Neural cell (in vitro differentiated cells): Measurements from ENCODE around the gene PTTG1IP. TPM values are rescaled to one million over a fixed set of nuclear protein-coding genes. Genes with fewer than 3 reads are reported as not detected.

Experiments used
- H2AFZ ChIP-seq: fragments of 200-600, 300-800 bp; sonication (generic), shearing (Covaris generic); 2 replicates; pipeline ENCODE4 v1.6.0; 2014; ENCODE audit warnings: low read depth, mild to moderate bottlenecking, antibody characterized with exemption, low read length, moderate library complexity
- H3F3A ChIP-seq: fragments of 200-600 bp; shearing (Covaris generic); 2 replicates; pipeline ENCODE4 v1.6.1; 2016; ENCODE audit warnings: mild to moderate bottlenecking, moderate library complexity, mixed read lengths, antibody characterized with exemption, low read length; ENCODE audit not compliant: insufficient read depth, poor library complexity, severe bottlenecking
- H3K27ac ChIP-seq: fragments of 200-600, 300-800 bp; sonication (generic), shearing (Covaris generic); 2 replicates; pipeline ENCODE4 v1.5.1; 2014; ENCODE audit warnings: mild to moderate bottlenecking, low read length, moderate library complexity
- H3K27me3 ChIP-seq: fragments of 300-800, 200-600 bp; sonication (generic), shearing (Covaris generic); 2 replicates; pipeline ENCODE4 v1.6.0; 2014; ENCODE audit warnings: mild to moderate bottlenecking, low read depth, low read length, moderate library complexity; ENCODE audit not compliant: insufficient read depth
- H3K36me3 ChIP-seq: fragments of 300-800, 200-600 bp; sonication (generic), shearing (Covaris generic); 2 replicates; pipeline ENCODE4 v1.5.1; 2014; ENCODE audit warnings: mild to moderate bottlenecking, antibody characterized with exemption, low read length, moderate library complexity; ENCODE audit not compliant: insufficient read depth
- H3K4me2 ChIP-seq: fragments of 300-800, 200-600 bp; sonication (generic), shearing (Covaris generic); 2 replicates; pipeline ENCODE4 v1.6.0; 2014; ENCODE audit warnings: mild to moderate bottlenecking, low read length
- H3K4me3 ChIP-seq: fragments of 300-800, 200-600 bp; sonication (generic), shearing (Covaris generic); 2 replicates; pipeline ENCODE4 v1.5.1; 2014; ENCODE audit warnings: mild to moderate bottlenecking, low read length, moderate library complexity
- H3K79me2 ChIP-seq: fragments of 200-600 bp; shearing (Covaris generic); replicated peaks from 2 replicates; pipeline ENCODE4 v1.6.0; 2014; ENCODE audit warnings: mild to moderate bottlenecking, low read length, moderate library complexity; ENCODE audit not compliant: insufficient read depth
- H3K9ac ChIP-seq: fragments of 300-800, 200-600 bp; sonication (generic), shearing (Covaris generic); 2 replicates; pipeline ENCODE4 v1.6.1; 2016; ENCODE audit warnings: mild to moderate bottlenecking, low read length, mixed read lengths
- H3K9me2 ChIP-seq: fragments of 200-600 bp; shearing (Covaris generic); 2 replicates; pipeline ENCODE4 v1.6.1; 2016; ENCODE audit warnings: mild to moderate bottlenecking, low read length, mixed read lengths; ENCODE audit not compliant: insufficient read depth
- H3K9me3 ChIP-seq: fragments of 200-600, 300-800 bp; sonication (generic), shearing (Covaris generic); 2 replicates; pipeline ENCODE4 v1.6.1; 2016; ENCODE audit warnings: mild to moderate bottlenecking, mixed run types, low read length, moderate library complexity, mixed read lengths
- H4K20me1 ChIP-seq: fragments of 200-600 bp; shearing (Covaris generic); 2 replicates; pipeline ENCODE4 v1.6.1; 2016; ENCODE audit warnings: mild to moderate bottlenecking, mixed run types; ENCODE audit not compliant: insufficient read depth
- CTCF ChIP-seq: fragments of 450-650 bp; IDR thresholded peaks from 2 replicates; pipeline ENCODE4 v1.5.1; 2014; ENCODE audit warnings: antibody characterized with exemption, mild to moderate bottlenecking, moderate library complexity; ENCODE audit not compliant: poor library complexity, severe bottlenecking
- EP300 ChIP-seq: fragments of 450-650 bp; conservative IDR thresholded peaks from 2 replicates; pipeline ENCODE4 v1.6.1; 2014; ENCODE audit warnings: antibody characterized with exemption, mild to moderate bottlenecking, moderate library complexity; ENCODE audit not compliant: poor library complexity, severe bottlenecking
- EZH2 ChIP-seq: fragments of 200-600, 300-800 bp; shearing (Covaris generic), sonication (generic); IDR thresholded peaks from 2 replicates; pipeline ENCODE4 v1.6.1; 2014; ENCODE audit warnings: antibody characterized with exemption, low read length, borderline replicate concordance, mild to moderate bottlenecking; ENCODE audit not compliant: insufficient read depth, poor library complexity, severe bottlenecking
- MXI1 ChIP-seq: fragments of 450-650 bp; conservative IDR thresholded peaks from 2 replicates; pipeline ENCODE4 v1.6.1; 2014; ENCODE audit warnings: antibody characterized with exemption, mild to moderate bottlenecking; ENCODE audit not compliant: poor library complexity, severe bottlenecking
- POLR2AphosphoS5 ChIP-seq: IDR thresholded peaks from 2 replicates; pipeline ENCODE4 v1.6.1; 2012
- RAD21 ChIP-seq: fragments of 450-650 bp; conservative IDR thresholded peaks from 2 replicates; pipeline ENCODE4 v1.6.1; 2014; ENCODE audit warnings: antibody characterized with exemption, mild to moderate bottlenecking, moderate library complexity
- REST ChIP-seq: IDR thresholded peaks from 2 replicates; pipeline ENCODE4 v1.6.1; 2012; ENCODE audit warnings: borderline replicate concordance
- SMC3 ChIP-seq: fragments of 450-650 bp; conservative IDR thresholded peaks from 2 replicates; pipeline ENCODE4 v1.6.1; 2014; ENCODE audit warnings: antibody characterized with exemption, mild to moderate bottlenecking, moderate library complexity; ENCODE audit not compliant: poor library complexity
- TAF1 ChIP-seq: IDR thresholded peaks from 2 replicates; pipeline ENCODE4 v1.6.1; 2012; ENCODE audit warnings: low read depth
- polyA plus RNA-seq: library from polyadenylated mRNA; depleted of rRNA; stranded (reverse); fragments of >200 nt; gene quantifications from 2 replicates; pipeline ENCODE4 v1.2.3, GENCODE V29; 2014

Gene PTTG1IP
- polyA plus RNA-seq, 1 donor from 2014 or later = 152 TPM

DNA sequence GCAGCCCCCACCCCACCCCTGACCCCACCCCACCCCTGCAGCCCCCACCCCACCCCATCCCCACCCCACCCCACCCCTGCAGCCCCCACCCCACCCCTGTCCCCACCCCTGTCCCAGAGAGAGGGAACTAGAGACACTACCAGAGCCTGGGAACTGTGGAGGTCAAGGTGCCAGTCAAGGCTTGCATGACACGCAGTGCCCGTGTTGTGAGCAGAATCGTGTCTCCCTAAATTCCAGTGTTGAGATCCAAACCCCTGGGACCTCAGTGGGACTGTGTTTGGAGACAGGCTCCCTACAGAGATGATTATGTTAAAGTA lies 37.2 kb downstream of the PTTG1IP start:
- Histone ChIP-seq H3K27ac (no peak overlapping the region), H3K9me3 (no peaks in the 10 kb centered on the region), H3K9me2 (no peaks in the 10 kb centered on the region), H2AFZ (no peak overlapping the region), H3F3A (no peaks in the 10 kb centered on the region), H3K4me3 (no peak overlapping the region), H3K79me2 (no peaks in the 10 kb centered on the region), H3K4me2 (no peak overlapping the region), H3K36me3 (no peaks in the 10 kb centered on the region), H4K20me1 (no peaks in the 10 kb centered on the region), H3K9ac (no peak overlapping the region), H3K27me3 (no peaks in the 10 kb centered on the region)
- TF ChIP-seq REST (no peak), POLR2AphosphoS5 (no peak), EZH2 (no peak), EP300 (no peak), CTCF (no peak), SMC3 (no peak), RAD21 (no peak), TAF1 (no peak), MXI1 (no peak)

DNA sequence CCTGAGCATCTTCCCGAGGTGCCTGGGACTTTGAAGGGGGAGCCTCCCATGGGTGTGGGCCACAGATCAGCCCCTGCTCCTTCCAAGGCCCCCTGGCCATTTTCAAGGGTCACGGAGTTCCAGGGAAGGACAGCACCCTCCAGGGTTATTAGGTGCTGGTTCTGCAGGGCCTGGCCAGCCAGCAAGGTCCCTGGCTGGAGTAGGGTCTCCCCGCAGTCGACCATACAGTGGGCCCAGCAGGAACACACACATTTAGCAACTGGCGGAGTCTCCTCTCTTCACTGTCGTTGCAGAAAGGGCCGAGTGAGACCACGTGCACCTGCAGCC lies 37.9 kb downstream of the PTTG1IP start:
- Histone ChIP-seq H3K9ac (no peak overlapping the region), H3K9me3 (no peaks in the 10 kb centered on the region), H3K27me3 (no peaks in the 10 kb centered on the region), H3K27ac (no peak overlapping the region), H3F3A (no peaks in the 10 kb centered on the region), H3K9me2 (no peaks in the 10 kb centered on the region), H3K4me2 (no peak overlapping the region), H3K36me3 (no peaks in the 10 kb centered on the region), H3K4me3 (no peak overlapping the region), H4K20me1 (no peaks in the 10 kb centered on the region), H2AFZ (no peak overlapping the region), H3K79me2 (no peaks in the 10 kb centered on the region)
- TF ChIP-seq SMC3 (no peak), CTCF (no peak), EZH2 (no peak), TAF1 (no peak)
